HepG2 (cell line): ENCODE results near the gene PLSCR4. TPM values are rescaled to one million over a fixed set of nuclear protein-coding genes. Genes with fewer than 3 reads are reported as not detected.

Experiments
- BRD4 ChIP-seq: sonication (generic); formaldehyde crosslinking; IDR thresholded peaks from 2 replicates; pipeline ENCODE4 v1.4.0; 2020; ENCODE audit warnings: missing genetic modification reagents
- CEBPB ChIP-seq: IDR thresholded peaks from 2 replicates; pipeline ENCODE4 v1.6.1; 2011; ENCODE audit warnings: low read depth, low read length, improper control_type of control experiment, borderline replicate concordance
- CENPX ChIP-seq: sonication (generic); formaldehyde crosslinking; IDR thresholded peaks from 2 replicates; pipeline ENCODE4 v1.9.0; 2021; ENCODE audit warnings: mild to moderate bottlenecking, missing genetic modification reagents, moderate library complexity
- CREM ChIP-seq, 2 experiments: sonication (generic) in 1 of 2; formaldehyde crosslinking in 1 of 2; IDR thresholded peaks; 2 replicates each; pipeline versions ENCODE4 v1.4.0 to v1.6.1; 2016 to 2020; ENCODE audit warnings: antibody characterized with exemption in 1 of 2, mild to moderate bottlenecking in 1 of 2, missing genetic modification reagents in 1 of 2
- FOSL2 ChIP-seq: sonication (generic); formaldehyde crosslinking; IDR thresholded peaks from 2 replicates; pipeline ENCODE4 v1.4.0; 2020; ENCODE audit warnings: missing genetic modification reagents
- GATA4 ChIP-seq: sonication (generic); IDR thresholded peaks from 2 replicates; pipeline ENCODE4 v1.6.1; 2016; ENCODE audit warnings: antibody characterized with exemption, low read depth, borderline replicate concordance
- NR1H2 ChIP-seq: sonication (generic); formaldehyde crosslinking; IDR thresholded peaks from 2 replicates; pipeline ENCODE4 v1.8.1; 2022; ENCODE audit warnings: low read depth, missing genetic modification reagents, borderline replicate concordance
- REST ChIP-seq, 2 experiments: IDR thresholded peaks; 2 replicates each; pipeline ENCODE4 v1.6.1; 2011 to 2012; ENCODE audit warnings: low read length in 2 of 2, borderline replicate concordance in 1 of 2, low read depth in 1 of 2, mild to moderate bottlenecking in 1 of 2, moderate library complexity in 1 of 2
- SALL2 ChIP-seq: sonication (generic); formaldehyde crosslinking; IDR thresholded peaks from 2 replicates; pipeline ENCODE4 v1.8.1; 2023; ENCODE audit warnings: mild to moderate bottlenecking, missing genetic modification reagents, inconsistent platforms
- SP2 ChIP-seq: sonication (generic); formaldehyde crosslinking; IDR thresholded peaks from 2 replicates; pipeline ENCODE4 v1.5.1; 2020; ENCODE audit warnings: mild to moderate bottlenecking, missing genetic modification reagents
- ZFP1 ChIP-seq: IDR thresholded peaks from 2 replicates; pipeline ENCODE4 v1.6.1; 2016
- ZFP82 ChIP-seq: sonication (generic); formaldehyde crosslinking; IDR thresholded peaks from 2 replicates; pipeline ENCODE4 v1.5.1; 2020; ENCODE audit warnings: mild to moderate bottlenecking, missing genetic modification reagents, borderline replicate concordance
- ZNF431 ChIP-seq: sonication (generic); formaldehyde crosslinking; IDR thresholded peaks from 2 replicates; pipeline ENCODE4 v1.9.0; 2022; ENCODE audit warnings: missing genetic modification reagents, low read depth, mild to moderate bottlenecking, borderline replicate concordance
- ZNF432 ChIP-seq: sonication (generic); formaldehyde crosslinking; IDR thresholded peaks from 2 replicates; pipeline ENCODE4 v1.5.0; 2020; ENCODE audit warnings: missing genetic modification reagents, mild to moderate bottlenecking, borderline replicate concordance
- ZNF589 ChIP-seq: sonication (generic); formaldehyde crosslinking; conservative IDR thresholded peaks from 2 replicates; pipeline ENCODE4 v1.8.0; 2022; ENCODE audit warnings: mild to moderate bottlenecking, moderate library complexity, missing genetic modification reagents
- ZNF704 ChIP-seq: sonication (generic); formaldehyde crosslinking; IDR thresholded peaks from 2 replicates; pipeline ENCODE4 v1.8.1; 2023; ENCODE audit warnings: mild to moderate bottlenecking, inconsistent platforms, moderate library complexity, missing genetic modification reagents, borderline replicate concordance
- ZNF724P ChIP-seq: sonication (generic); formaldehyde crosslinking; IDR thresholded peaks from 2 replicates; pipeline ENCODE4 v1.8.0; 2022; ENCODE audit warnings: missing genetic modification reagents, borderline replicate concordance
- ZNF777 ChIP-seq: sonication (generic); formaldehyde crosslinking; IDR thresholded peaks from 2 replicates; pipeline ENCODE4 v1.4.0; 2020; ENCODE audit warnings: missing genetic modification reagents
- polyA plus RNA-seq, 8 experiments: library from polyadenylated mRNA; depleted of rRNA in 3 of 8; stranded (reverse) in 7 of 8; unstranded in 1 of 8; fragments of >200 nt; fragmentation: Illumina TruSeq in 4 of 8; extraction: Trizol in 4 of 8; gene quantifications; 2 replicates each; pipeline versions ENCODE4 v1.2.1 to v1.2.3, GENCODE V29; 2011 to 2016; ENCODE audit warnings: low read depth in 4 of 8, missing spikeins in 1 of 8, mixed read lengths in 1 of 8; ENCODE audit not compliant: insufficient read depth in 1 of 8
- total RNA-seq, 5 experiments: library from RNA; depleted of rRNA; stranded (reverse); fragments of >200 nt; fragmentation: Illumina TruSeq; extraction: Trizol; gene quantifications; 2 replicates each; pipeline ENCODE4 v1.2.3, GENCODE V29; 2016; ENCODE audit warnings: low read depth in 1 of 5
- TF ChIP-seq, protein P1 (sequence below): conservative IDR thresholded peaks from 2 replicates; pipeline ENCODE4 v1.6.1; 2018; ENCODE audit warnings: missing genetic modification reagents
- TF ChIP-seq, protein P2 (sequence below): sonication (generic); formaldehyde crosslinking; IDR thresholded peaks from 2 replicates; pipeline ENCODE4 v1.5.0; 2020; ENCODE audit warnings: mild to moderate bottlenecking, missing genetic modification reagents, borderline replicate concordance

PLSCR4 gene
- total and polyA plus RNA-seq, 2 of the 13 experiments (the other 11 are each of a cell fraction or from before 2014, with no cell fraction given) = 1.5 to 59.0 TPM

- TF ChIP-seq, protein P1, sequence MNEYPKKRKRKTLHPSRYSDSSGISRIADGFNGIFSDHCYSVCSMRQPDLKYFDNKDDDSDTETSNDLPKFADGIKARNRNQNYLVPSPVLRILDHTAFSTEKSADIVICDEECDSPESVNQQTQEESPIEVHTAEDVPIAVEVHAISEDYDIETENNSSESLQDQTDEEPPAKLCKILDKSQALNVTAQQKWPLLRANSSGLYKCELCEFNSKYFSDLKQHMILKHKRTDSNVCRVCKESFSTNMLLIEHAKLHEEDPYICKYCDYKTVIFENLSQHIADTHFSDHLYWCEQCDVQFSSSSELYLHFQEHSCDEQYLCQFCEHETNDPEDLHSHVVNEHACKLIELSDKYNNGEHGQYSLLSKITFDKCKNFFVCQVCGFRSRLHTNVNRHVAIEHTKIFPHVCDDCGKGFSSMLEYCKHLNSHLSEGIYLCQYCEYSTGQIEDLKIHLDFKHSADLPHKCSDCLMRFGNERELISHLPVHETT (CRISPR knock-in tag) = no peak
- TF ChIP-seq, protein P2, sequence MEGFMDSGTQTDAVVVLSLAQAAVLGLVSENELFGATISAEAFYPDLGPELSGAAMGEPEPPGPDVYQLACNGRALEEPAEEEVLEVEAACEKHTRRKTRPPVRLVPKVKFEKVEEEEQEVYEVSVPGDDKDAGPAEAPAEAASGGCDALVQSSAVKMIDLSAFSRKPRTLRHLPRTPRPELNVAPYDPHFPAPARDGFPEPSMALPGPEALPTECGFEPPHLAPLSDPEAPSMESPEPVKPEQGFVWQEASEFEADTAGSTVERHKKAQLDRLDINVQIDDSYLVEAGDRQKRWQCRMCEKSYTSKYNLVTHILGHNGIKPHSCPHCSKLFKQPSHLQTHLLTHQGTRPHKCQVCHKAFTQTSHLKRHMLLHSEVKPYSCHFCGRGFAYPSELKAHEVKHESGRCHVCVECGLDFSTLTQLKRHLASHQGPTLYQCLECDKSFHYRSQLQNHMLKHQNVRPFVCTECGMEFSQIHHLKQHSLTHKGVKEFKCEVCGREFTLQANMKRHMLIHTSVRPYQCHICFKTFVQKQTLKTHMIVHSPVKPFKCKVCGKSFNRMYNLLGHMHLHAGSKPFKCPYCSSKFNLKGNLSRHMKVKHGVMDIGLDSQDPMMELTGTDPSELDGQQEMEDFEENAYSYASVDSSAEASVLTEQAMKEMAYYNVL (CRISPR knock-in tag) = peak; percentile 95
- TF ChIP-seq ZNF777 (CRISPR knock-in tag) = no peak
- peak in 1 of 2 experiments; percentile 49; a peak in 1 of 4 replicates for TF ChIP-seq REST (IDR thresholded peaks at IDR 0.05; ENCODE audit: borderline replicate concordance in 1 of 2, low read depth in 1 of 2, low read length in 2 of 2)
- no peak for TF ChIP-seq ZNF724P (CRISPR knock-in tag)
- TF ChIP-seq ZFP82 (CRISPR knock-in tag) = no peak
- no peak for TF ChIP-seq ZNF432
- no peak for TF ChIP-seq ZNF704 (CRISPR knock-in tag)
- TF ChIP-seq ZNF431 (CRISPR knock-in tag) = no peak; the same call in 1 of the 2 replicates
- TF ChIP-seq FOSL2 (CRISPR knock-in tag) = peak; percentile 89
- no peak; the same call in 1 of the 2 replicates for TF ChIP-seq ZNF589 (CRISPR knock-in tag)
- TF ChIP-seq SALL2 = no peak
- TF ChIP-seq GATA4 = peak; percentile 86; the same call in 1 of the 2 replicates
- no peak for TF ChIP-seq NR1H2 (CRISPR knock-in tag)
- TF ChIP-seq ZFP1 (CRISPR knock-in tag) = peak; percentile 92
- TF ChIP-seq CENPX (CRISPR knock-in tag) = no peak
- TF ChIP-seq BRD4 (CRISPR knock-in tag) = 0 out of 2 replicates have a peak, but pooled peaks have one; percentile 70
- TF ChIP-seq CREM (IDR thresholded peaks at IDR 0.05) = peak; percentile 89
- no peak for TF ChIP-seq CREM (CRISPR knock-in tag; IDR thresholded peaks at IDR 0.05)
- TF ChIP-seq CEBPB = no peak
- no peak for TF ChIP-seq SP2 (CRISPR knock-in tag)
Measured at GRCh38 chr3:146222204-146223046, 28.5 kb downstream of the PLSCR4 start (continued).
